HL-60 (cell line): ENCODE data around the gene PPP3CA.

Experiments
- CTCF ChIP-seq: IDR thresholded peaks from one replicate; pipeline ENCODE4 v1.5.1; 2011; ENCODE audit warnings: low read length, control low read depth, inconsistent platforms; ENCODE audit not compliant: insufficient read depth
- POLR2AphosphoS5 ChIP-seq: IDR thresholded peaks from 2 replicates; pipeline ENCODE4 v1.6.1; 2012; ENCODE audit warnings: low read depth
- REST ChIP-seq: IDR thresholded peaks from 2 replicates; pipeline ENCODE4 v1.6.1; 2012; ENCODE audit warnings: low read depth; ENCODE audit not compliant: insufficient replicate concordance
- SPI1 ChIP-seq: IDR thresholded peaks from 2 replicates; pipeline ENCODE4 v1.6.1; 2012; ENCODE audit warnings: low read depth, mild to moderate bottlenecking, borderline replicate concordance

- TF ChIP-seq CTCF = no peak
- TF ChIP-seq REST = no peak
- no peak for TF ChIP-seq POLR2AphosphoS5
- no peak for TF ChIP-seq SPI1
Observed at GRCh38 chr4:101276661-101277060, 70.7 kb downstream of the PPP3CA start.
